Endometrial microvascular endothelial cells (primary cell): ENCODE results near the gene NRP1. TPM values are rescaled to one million over a fixed set of nuclear protein-coding genes. Genes with fewer than 3 reads are reported as not detected.

ENCODE experiments used
- in situ Hi-C: cut with HindIII; loops from 2 replicates; pipeline ENCODE4 v1.10.0; 2017; ENCODE audit warnings: low sequenced_read_pairs, low pct_unique_long_range_greater_than_20kb; ENCODE audit errors: inconsistent ontology term
- total RNA-seq: library from RNA; depleted of rRNA; stranded (reverse); fragments of >200 nt; gene quantifications from one replicate; pipeline ENCODE4 v1.2.3, GENCODE V29; 2015; ENCODE audit errors: inconsistent ontology term

Gene NRP1
- total RNA-seq, 1 donor from 2014 or later: 149 TPM

GRCh38 chr10:33127622-33128021, 206.8 kb downstream of the NRP1 start:
- in situ Hi-C loops: no loop called here
